ENCODE data around the gene PAQR7. TPM values are rescaled to one million over a fixed set of nuclear protein-coding genes. Genes with fewer than 3 reads are reported as not detected.

Gene PAQR7
- total RNA-seq, 4 donors from 2014 or later = 2.5 to 8.5 (median 6.4) TPM

DNA sequence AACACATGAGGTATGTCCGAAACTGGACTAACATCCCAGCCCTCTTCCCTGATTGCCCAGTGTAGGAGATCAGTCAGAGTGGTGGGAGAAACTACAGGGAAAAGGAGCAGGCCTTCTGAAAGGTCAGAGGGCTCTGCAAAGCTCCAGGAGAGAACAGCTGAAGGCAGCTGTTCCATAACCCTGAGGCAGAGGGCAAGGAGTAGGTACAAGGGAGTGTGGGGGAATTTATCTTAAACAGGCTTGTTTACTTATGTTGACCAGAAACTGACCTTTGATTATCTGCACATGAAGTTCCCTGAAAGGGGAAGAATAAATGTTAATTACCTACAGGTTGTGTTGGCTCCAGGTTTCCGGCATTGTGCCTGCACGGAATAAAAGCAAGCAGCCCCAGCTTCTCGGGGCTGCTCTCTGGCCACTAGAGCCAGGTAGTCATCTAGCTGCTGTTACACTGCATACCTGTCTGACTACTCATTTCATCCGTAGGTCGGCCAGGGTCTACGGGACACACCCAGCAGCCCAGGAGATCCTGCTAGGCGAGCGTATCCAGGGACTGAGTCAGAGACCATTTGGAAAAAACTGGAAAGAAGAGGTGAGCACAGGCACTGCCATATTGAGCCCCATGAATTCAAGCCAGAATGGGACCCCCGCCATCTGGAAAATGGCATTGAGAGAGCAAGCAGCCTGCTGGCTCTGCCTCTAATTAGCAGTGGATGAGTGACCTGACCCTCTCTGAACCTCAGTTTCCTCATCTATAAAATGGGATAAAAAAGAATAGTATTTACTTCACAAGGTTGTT lies 14.9 kb upstream of the PAQR7 start:
- no peak overlapping the region for H3K27ac ChIP-seq

DNA sequence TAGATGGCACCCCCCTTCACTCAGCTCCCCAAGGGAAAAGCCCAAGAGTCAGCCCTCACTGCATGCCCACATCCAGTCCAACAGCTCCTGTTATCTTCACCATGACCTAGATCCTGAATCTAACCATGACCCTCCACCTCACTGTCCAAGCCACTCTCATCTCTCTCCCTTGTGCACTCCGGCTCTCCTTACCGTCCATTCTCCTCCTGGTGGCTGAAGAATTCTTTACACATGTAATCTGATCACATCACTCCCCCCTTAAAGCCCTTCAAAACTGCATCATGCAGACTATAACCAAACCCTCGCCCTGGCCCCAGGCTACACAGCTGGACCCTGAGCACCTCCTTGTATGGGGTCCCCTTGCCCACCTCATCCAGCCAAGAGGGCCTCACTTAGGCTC lies 14.0 kb upstream of the PAQR7 start:
- no peaks in the 10 kb centered on the region for H3K9me3 ChIP-seq
- H3K4me1 ChIP-seq = no peaks in the 10 kb centered on the region
- H3K36me3 ChIP-seq = no peaks in the 10 kb centered on the region
- TF ChIP-seq, protein P1, sequence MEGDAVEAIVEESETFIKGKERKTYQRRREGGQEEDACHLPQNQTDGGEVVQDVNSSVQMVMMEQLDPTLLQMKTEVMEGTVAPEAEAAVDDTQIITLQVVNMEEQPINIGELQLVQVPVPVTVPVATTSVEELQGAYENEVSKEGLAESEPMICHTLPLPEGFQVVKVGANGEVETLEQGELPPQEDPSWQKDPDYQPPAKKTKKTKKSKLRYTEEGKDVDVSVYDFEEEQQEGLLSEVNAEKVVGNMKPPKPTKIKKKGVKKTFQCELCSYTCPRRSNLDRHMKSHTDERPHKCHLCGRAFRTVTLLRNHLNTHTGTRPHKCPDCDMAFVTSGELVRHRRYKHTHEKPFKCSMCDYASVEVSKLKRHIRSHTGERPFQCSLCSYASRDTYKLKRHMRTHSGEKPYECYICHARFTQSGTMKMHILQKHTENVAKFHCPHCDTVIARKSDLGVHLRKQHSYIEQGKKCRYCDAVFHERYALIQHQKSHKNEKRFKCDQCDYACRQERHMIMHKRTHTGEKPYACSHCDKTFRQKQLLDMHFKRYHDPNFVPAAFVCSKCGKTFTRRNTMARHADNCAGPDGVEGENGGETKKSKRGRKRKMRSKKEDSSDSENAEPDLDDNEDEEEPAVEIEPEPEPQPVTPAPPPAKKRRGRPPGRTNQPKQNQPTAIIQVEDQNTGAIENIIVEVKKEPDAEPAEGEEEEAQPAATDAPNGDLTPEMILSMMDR (IDR thresholded peaks at IDR 0.05) = no peak
- no peak for TF ChIP-seq POLR2A (IDR thresholded peaks at IDR 0.05)
- 73 to 91% methylated on average over 3 of the region's 3 CpGs for WGBS, 2 donors
- DNase-seq = no peak
- H3K27ac ChIP-seq = no peak overlapping the region
- intact Hi-C loops (cut with DNase I) = no loop called here
- no peaks in the 10 kb centered on the region for H3K27me3 ChIP-seq
- no peak overlapping the region for H3K4me3 ChIP-seq (replicated peaks in 1 of 3)

More for the DNA sequence above, 14.9 kb upstream of the PAQR7 start:
- intact Hi-C loops (cut with DNase I) = loop anchor here (10.0 kb wide), 1 partner anchor 264 kb away; the partner anchor contains the start of gene FAM110D
- Histone ChIP-seq H3K9me3 (no peaks in the 10 kb centered on the region), H3K27me3 (no peaks in the 10 kb centered on the region), H3K36me3 (no peaks in the 10 kb centered on the region), H3K4me3 (replicated peaks in 1 of 3) (no peak overlapping the region), H3K4me1 (no peaks in the 10 kb centered on the region)
- TF ChIP-seq, protein P1 (IDR thresholded peaks at IDR 0.05) = no peak
- TF ChIP-seq POLR2A (IDR thresholded peaks at IDR 0.05) = no peak
- no peak for DNase-seq
- 87 to 91% methylated on average over 10 of the region's 10 CpGs for WGBS, 2 donors

DNA sequence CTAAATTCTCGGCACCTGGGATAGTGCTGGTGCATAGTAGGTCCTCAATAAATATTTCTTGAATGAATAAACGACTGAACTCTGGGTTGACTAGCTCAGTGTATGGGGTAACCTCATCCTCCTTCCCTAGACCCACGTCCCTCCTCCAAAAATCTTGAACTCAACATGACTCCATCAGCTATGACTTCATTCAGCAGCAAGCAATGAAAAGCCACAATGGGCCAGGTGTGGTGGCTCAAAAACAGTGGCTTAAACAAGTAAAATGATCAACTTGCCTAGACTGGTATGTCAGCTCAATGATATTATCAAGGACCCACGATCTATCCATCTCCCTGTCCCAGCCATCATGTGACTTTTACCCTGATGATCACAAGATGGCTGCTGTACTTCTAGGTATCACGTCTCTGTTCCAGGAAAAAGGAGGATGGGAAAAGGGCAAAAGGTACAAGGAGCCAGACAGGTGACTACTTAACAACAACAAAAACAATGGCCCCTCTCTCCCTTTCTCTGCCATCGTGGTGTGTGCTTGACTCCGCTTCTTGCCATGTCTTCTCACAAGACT lies 13.0 kb upstream of the PAQR7 start:
- intact Hi-C loops (cut with DNase I) = no loop called here
- H3K27ac ChIP-seq = no peak overlapping the region
- H3K4me1 ChIP-seq = no peaks in the 10 kb centered on the region
- no peak for DNase-seq
- no peak for TF ChIP-seq POLR2A (IDR thresholded peaks at IDR 0.05)
- TF ChIP-seq, protein P1 (IDR thresholded peaks at IDR 0.05) = no peak
- H3K27me3 ChIP-seq = no peaks in the 10 kb centered on the region
- no peaks in the 10 kb centered on the region for H3K9me3 ChIP-seq
- 79 to 81% methylated on average over 7 of the region's 7 CpGs for WGBS, 2 donors
- no peaks in the 10 kb centered on the region for H3K36me3 ChIP-seq
- H3K4me3 ChIP-seq (replicated peaks in 1 of 3) = no peak overlapping the region

DNA sequence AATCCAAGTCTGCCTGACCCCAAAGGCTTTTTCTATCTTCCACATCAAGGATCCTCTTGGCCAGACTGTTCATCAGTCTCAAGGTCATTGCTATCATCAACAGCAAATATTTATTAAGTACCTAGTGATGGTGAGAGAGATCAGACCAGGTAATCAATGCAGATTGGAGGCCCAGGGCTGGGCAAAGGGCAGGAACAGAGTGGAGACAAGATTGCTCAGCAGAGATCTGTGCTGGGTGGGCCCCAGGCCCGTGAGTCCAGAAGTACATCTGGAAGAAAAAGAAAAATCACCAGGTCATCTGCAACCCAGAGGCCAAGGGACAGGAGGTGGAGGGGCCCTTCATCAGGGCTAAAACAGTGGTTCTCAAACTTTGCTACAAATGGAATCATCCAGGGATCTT lies 10.1 kb upstream of the PAQR7 start:
- Histone ChIP-seq H3K27me3 (no peaks in the 10 kb centered on the region), H3K4me3 (replicated peaks in 1 of 3) (no peak overlapping the region), H3K4me1 (no peaks in the 10 kb centered on the region), H3K9me3 (no peaks in the 10 kb centered on the region), H3K27ac (no peak overlapping the region), H3K36me3 (no peaks in the 10 kb centered on the region)
- intact Hi-C loops (cut with DNase I) = no loop called here
- no peak for TF ChIP-seq POLR2A (IDR thresholded peaks at IDR 0.05)
- TF ChIP-seq, protein P1 (IDR thresholded peaks at IDR 0.05) = no peak
- WGBS, 2 donors = 71 to 90% methylated on average over 1 of the region's 1 CpG
- DNase-seq = no peak

DNA sequence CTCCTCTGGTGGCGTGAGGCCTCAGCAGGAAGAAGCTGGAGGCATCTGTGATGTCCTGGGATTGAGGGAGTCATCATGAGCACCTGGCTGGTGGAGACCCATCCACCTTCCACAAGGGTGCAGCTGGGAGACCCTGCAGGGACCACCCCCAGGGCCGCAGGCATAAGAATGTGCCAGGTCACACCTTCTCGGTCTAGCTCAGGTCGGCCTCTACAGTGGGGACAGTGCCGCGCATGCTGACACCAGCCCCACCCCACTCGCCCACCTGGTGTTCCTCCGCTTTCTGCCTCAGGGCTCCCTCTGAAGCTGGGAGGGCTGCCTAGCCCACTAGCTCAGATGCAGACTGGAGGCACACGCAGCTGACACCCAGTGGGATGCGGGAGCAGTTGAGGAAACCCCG lies 5.8 kb upstream of the PAQR7 start:
- H3K27ac ChIP-seq = no peak overlapping the region
- H3K4me3 ChIP-seq (replicated peaks in 1 of 3) = no peak overlapping the region
- H3K27me3 ChIP-seq = no peaks in the 10 kb centered on the region
- DNase-seq = no peak
- H3K9me3 ChIP-seq = no peaks in the 10 kb centered on the region
- H3K36me3 ChIP-seq = no peaks in the 10 kb centered on the region
- WGBS, 2 donors = 92 to 95% methylated on average over 4 to 10 of the region's 11 CpGs
- no peak for TF ChIP-seq POLR2A (IDR thresholded peaks at IDR 0.05)
- TF ChIP-seq, protein P1 (IDR thresholded peaks at IDR 0.05) = no peak
- peaks cover 0 to 2% of the 10 kb centered on the region in 2 donors for H3K4me1 ChIP-seq
- intact Hi-C loops (cut with DNase I) = no loop called here

Data from thyroid gland (tissue), 4 donors.